C4-2B (cell line): ENCODE measurements around the gene PFN1.

ENCODE experiments used
- H3K27ac ChIP-seq: fragments of 450-650 bp; 2 replicates; pipeline ENCODE4 v1.5.1; 2017
- ZFX ChIP-seq: fragments of 450-650 bp; IDR thresholded peaks from 2 replicates; pipeline ENCODE4 v1.6.1; 2017
- TF ChIP-seq, protein P1 (sequence below): fragments of 450-650 bp; conservative IDR thresholded peaks from 2 replicates; pipeline ENCODE4 v1.5.1; 2017; ENCODE audit warnings: mild to moderate bottlenecking

Gene PFN1

DNA sequence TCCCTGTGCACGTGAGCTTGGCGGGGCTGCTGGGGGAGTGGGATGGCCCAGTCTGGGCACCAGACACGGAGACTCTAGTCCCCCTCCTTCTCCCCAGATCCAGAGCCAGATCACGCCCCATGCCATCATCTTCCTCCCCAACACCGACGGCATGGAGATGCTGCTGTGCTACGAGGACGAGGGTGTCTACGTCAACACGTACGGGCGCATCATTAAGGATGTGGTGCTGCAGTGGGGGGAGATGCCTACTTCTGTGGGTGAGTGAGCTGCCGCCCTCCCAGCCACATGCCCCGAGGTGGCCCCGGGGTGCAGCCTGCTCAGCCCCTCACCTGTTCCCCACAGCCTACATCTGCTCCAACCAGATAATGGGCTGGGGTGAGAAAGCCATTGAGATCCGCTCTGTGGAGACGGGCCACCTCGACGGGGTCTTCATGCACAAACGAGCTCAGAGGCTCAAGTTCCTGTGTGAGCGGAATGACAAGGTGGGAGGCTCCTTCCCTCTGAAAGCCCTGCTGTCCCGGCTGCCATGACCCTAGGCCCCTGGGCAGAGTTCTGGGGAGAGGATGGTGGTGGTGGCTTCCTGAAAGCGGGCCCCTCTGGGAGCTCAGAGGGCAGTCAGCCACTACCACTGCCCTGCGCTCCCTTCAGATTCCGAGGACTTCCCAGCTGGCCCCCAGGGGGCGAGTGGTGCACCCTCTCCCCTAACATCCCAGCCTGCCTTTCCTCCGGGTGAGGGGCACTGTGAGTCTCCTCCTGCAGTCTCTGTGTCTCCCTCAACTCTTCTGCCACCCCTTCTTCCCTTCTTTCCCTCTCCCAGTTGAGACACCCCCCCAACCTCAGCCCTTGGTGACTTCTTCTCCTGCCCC is 51.8 kb downstream of the PFN1 start:
- TF ChIP-seq, protein P1, sequence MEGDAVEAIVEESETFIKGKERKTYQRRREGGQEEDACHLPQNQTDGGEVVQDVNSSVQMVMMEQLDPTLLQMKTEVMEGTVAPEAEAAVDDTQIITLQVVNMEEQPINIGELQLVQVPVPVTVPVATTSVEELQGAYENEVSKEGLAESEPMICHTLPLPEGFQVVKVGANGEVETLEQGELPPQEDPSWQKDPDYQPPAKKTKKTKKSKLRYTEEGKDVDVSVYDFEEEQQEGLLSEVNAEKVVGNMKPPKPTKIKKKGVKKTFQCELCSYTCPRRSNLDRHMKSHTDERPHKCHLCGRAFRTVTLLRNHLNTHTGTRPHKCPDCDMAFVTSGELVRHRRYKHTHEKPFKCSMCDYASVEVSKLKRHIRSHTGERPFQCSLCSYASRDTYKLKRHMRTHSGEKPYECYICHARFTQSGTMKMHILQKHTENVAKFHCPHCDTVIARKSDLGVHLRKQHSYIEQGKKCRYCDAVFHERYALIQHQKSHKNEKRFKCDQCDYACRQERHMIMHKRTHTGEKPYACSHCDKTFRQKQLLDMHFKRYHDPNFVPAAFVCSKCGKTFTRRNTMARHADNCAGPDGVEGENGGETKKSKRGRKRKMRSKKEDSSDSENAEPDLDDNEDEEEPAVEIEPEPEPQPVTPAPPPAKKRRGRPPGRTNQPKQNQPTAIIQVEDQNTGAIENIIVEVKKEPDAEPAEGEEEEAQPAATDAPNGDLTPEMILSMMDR: no peak
- TF ChIP-seq ZFX: no peak
- H3K27ac ChIP-seq: no peak overlapping the region

DNA sequence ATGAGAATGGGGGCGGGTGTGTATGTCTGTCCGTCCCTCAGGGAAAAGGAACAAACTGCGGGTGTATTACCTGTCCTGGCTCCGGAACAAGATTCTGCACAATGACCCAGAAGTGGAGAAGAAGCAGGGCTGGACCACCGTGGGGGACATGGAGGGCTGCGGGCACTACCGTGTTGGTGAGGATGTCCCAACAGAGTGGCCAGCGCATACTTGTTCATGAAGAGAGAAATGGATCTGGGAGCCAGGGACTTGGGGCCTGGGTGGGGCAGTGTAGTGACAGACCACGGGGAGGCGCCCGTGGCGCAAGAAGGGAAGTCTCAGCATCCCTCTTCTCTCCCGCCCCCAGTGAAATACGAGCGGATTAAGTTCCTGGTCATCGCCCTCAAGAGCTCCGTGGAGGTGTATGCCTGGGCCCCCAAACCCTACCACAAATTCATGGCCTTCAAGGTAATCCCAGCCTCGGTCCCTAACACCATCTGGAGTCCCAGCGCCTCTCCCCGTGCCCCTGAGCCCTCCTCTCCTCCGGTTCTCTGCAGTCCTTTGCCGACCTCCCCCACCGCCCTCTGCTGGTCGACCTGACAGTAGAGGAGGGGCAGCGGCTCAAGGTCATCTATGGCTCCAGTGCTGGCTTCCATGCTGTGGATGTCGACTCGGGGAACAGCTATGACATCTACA is 52.5 kb downstream of the PFN1 start:
- H3K27ac ChIP-seq: no peak overlapping the region
- no peak for TF ChIP-seq ZFX
- TF ChIP-seq, protein P1: no peak
